GM21786 (cell line): Measurements from ENCODE around the gene LDAH.

Experiments
- ATAC-seq: cut with Tn5 transposase; IDR thresholded peaks from one replicate; pipeline ENCODE4 v1.9.1; 2021; ENCODE audit not compliant: unreplicated experiment

Gene LDAH

DNA sequence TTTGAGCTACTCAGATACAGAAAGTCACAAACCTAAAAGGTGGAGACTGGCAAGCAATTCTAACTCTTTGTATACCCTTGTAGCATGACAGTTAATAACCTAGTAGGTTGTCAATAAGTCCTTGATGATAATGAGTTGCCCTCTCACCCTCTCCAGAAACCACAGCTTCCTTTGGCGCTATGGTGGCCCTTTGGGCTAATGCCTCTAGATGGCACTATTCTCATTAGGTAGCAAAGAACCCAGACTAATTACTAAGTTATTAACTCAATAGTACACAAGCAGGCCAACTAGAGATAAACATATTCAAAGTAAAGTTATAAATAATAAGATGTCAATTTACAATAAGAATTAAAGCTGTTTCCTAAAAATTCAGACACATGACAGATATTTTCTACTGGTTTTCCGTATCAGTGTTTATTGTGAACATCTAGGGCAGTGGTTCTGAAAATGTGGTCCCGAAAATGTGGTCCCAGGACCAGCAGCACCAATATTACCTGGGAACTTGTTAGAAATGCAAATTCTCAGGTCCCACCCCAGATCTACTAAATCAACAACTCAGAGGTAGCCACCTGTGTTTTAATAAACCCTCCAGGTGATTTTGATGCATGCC is 41.1 kb downstream of the LDAH start:
- peak; percentile 82 for ATAC-seq

DNA sequence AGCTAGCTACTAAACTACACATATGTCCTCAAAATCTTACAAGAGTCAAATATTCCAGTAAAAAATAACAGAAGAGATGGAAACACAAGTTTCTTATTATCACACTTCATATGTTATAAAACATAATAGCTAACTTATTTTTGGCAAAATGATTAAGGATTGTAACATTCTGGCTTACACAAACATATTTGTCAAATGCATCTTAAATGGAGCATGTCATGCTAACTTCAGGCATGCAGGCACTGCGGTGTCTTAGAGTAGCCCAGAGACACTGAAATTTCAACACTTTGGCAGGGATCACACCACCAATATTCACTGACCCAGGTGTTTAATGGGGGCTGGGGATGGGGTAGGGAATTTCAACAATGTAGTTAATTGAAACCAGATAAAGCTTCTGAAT is 51.6 kb downstream of the LDAH start:
- ATAC-seq: no peak

GRCh38 chr2:20766798-20767644 is 55.9 kb downstream of the LDAH start:
- ATAC-seq: no peak

DNA sequence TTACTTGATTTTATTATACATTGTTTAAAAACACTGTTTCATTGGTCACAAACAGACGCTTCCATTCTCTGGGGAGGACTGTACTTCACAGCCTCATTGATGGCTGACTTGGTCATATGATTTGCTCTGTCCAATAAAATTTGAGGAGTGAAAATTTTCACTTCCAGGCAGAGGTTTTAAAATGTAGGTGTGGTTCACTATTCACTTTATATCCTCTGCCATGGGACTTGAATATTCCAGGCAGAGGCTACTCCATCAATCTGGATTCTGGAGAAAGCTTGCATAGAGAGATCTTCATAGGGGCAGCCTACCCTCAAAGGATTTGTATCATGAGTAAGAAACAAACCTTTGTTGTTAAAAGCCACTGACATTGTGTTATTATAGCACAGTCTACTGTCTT is 56.7 kb downstream of the LDAH start:
- no peak for ATAC-seq

GRCh38 chr2:20762945-20763683 is 59.8 kb downstream of the LDAH start:
- ATAC-seq: no peak

- no peak for ATAC-seq
These were observed 63.4 kb downstream of the LDAH start for GRCh38 chr2:20759487-20759886.

GRCh38 chr2:20758997-20759396 is 63.9 kb downstream of the LDAH start:
- ATAC-seq: peak; percentile 73

DNA sequence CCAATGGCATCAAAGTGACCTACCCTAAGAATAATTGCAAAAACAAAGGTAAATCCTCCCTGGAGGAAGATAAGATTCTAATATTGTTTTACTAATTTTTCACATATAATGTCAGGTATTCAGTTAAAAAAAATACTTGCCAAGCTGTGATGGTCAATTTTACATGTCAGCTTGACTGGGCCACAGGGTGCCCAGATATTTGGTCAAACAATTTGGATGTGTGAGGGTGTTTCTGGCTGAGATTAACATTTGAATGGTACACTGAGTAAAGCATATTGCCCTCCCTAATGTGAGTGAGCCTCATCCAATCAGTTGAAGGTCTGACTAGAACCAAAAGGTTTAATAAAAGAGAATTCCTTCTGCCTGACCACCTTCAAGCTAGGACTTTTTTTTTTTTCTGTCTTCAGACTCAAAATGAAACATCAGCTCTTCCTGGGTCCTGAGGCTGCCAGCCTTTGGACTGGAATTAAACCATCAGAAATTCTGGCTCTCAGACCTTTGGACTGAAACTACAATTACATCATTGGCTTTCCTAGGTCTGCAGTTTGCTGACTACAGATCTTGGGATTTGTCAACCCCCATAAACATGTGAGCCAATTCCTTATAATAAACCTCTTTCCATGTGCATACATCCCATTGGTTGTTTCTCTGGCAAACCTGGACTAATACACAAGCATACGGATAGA is 65.4 kb downstream of the LDAH start:
- no peak for ATAC-seq

DNA sequence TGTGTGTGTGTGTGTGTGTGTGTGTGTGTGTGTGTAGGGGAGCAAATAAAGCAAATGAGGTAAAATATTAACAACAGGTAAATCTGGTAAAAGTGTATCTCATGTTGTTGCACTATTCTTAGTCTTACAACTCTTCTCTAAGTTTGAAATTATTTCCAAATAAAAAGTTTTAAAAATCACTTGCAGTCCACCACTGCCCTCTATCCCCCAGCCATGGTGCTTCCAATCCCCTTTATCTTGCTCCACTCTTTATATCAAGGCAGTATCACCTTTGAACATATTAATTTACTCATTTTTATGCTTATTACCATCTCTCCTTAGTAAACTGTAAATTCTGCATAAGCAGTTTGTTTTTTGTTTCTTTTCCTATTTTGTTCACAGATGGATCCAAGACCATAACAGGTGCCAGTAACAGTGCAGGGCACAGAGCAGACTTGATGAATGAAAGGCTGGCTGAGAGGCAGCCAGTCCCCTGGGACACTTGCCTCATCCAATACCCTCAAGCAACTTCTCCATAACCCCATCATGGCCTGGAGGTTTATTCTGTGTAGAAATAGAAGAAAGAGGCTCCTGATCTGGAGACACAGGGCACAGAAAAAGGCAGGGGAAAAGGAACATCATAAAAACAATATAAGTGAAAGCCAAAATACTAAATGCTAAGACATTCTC is 67.6 kb downstream of the LDAH start:
- no peak for ATAC-seq

GRCh38 chr2:20752293-20752692 is 70.6 kb downstream of the LDAH start:
- ATAC-seq: no peak

DNA sequence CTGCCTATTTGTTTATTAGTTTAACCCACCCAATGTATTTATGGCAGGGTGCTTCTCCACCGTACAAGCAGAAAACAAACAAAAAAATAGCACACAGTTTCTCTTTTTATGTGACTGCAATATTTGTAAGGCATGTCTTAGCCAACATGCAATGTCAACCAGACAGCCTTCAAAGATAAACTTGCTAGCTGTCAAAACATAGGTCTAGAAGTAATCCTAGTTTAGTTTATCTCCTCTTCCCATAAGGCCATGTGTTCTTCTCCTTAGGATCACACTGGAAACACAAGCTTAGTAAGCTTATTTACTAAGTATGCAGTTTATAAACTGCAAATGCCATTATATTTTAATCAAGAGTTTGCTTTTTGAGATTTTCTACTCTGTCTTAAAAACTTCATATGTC is 75.6 kb downstream of the LDAH start:
- no peak for ATAC-seq

- no peak for ATAC-seq
These were observed 76.9 kb downstream of the LDAH start for GRCh38 chr2:20745924-20746555.

DNA sequence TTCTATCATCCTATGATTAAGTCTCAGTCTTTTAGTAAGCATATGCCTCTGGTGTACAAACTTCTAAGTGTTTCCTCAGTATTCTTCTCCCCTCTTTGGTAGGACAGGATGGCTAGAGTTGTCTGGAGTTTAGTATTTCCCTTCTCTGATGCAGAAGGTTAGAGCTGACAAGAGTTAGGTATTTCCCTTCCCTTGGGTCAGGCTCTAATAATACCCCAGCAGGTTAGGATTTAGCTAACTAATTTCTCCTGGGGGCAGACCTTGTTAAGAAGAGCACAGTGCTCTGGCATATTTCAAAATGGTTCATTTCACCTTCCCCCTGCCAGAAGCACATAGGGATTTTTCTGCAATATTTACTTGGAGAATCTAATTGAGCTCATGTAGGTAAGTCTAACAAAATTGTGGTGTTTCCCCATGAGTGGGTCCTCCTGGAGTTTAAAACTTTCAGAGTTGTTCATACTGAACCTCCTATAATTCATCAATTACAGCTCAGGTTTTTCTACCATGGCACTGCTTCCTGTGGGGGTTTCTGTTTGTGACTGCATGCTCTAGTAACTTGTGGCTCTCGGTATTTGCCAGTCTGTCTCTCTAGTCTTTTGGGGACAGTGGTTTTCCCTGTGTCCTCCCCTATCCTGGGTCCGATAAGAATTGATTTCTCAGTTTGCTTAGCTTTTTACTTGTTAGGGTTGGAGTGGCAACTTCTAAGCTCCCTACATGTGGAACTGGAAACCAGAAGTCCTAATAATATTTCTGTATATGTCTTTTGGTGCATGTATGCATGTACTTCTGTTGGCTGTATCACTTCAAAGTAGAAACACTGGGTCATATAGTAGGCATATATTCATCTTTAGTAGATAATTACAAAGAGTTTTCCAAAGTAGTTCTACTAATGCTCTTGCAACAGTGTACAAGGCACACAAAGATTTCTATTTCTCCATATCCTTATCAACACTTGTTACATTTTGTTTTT is 78.2 kb downstream of the LDAH start:
- ATAC-seq: peak; percentile 96

DNA sequence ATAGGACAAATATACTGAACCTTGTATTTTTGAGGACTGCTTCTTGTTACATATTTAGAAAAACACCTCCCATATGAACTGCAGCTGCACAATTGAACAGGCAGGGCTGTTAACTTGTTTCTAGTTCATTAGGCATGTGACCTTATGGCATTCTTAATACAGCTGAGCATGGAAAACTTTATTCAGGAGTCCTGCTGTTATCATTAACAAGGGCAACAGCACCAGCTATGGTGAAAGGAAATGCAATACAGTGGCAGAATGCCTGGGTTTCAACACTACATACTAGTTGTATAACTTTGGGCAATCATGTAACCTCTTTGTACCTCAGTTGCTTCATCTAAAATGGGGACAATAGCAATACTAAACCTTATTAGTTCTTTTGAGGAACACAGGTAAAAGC is 84.1 kb downstream of the LDAH start:
- no peak for ATAC-seq

- ATAC-seq: peak; percentile 96
These were observed 85.4 kb downstream of the LDAH start for GRCh38 chr2:20737505-20737904.

- no peak for ATAC-seq
These were observed 94.7 kb downstream of the LDAH start for GRCh38 chr2:20728114-20728758.

- ATAC-seq: no peak
These were observed 96.0 kb downstream of the LDAH start for GRCh38 chr2:20726913-20727312.

DNA sequence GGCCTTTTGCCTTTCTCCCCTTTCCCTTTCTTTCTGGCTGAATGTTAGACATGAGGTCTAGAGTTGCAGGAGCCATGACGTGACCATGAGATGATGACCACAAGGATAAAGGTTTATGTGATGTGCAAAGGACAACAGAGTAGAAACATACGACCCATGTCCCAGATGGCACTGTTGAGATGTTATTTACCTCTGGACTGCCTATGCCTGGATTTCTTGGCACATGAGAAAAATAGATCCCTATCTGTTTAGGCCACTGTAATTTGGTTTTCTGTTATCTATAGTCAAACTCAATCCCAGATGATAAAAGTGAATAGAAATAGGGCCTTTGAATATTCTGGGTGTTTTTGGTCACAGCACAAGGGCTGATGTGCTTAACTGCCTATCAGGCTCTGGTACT is 97.1 kb downstream of the LDAH start:
- no peak for ATAC-seq
